ENCODE results near the gene RPL9. TPM values are rescaled to one million over a fixed set of nuclear protein-coding genes. Genes with fewer than 3 reads are reported as not detected.
"Not testable (repeated sequence)": the region's sequence is repeated elsewhere in the genome, so short reads cannot be mapped to it uniquely, and the experiment has no call there.

The RPL9 gene
- total RNA-seq, 1 experiment from 2014 or later: 1,643 TPM

- no peak for DNase-seq (ENCODE audit: low read depth)
These were observed 8.0 kb upstream of the RPL9 start for GRCh38 chr4:39466747-39467146.

GRCh38 chr4:39464886-39465501 lies 6.3 kb upstream of the RPL9 start:
- peak; percentile 73 for DNase-seq (ENCODE audit: low read depth)

- not testable (repeated sequence) for DNase-seq (ENCODE audit: low read depth)
These were observed 589 bp downstream of the RPL9 start for GRCh38 chr4:39458161-39458504.

- no peak for DNase-seq (ENCODE audit: low read depth)
These were observed 1.6 kb downstream of the RPL9 start for GRCh38 chr4:39456946-39457763.

- no peak for DNase-seq (ENCODE audit: low read depth)
These were observed 3.2 kb downstream of the RPL9 start for GRCh38 chr4:39455486-39455885.

- no peak for DNase-seq (ENCODE audit: low read depth)
These were observed 5.0 kb downstream of the RPL9 start for GRCh38 chr4:39453738-39454137.

GRCh38 chr4:39452860-39453587 lies 5.7 kb downstream of the RPL9 start:
- DNase-seq (ENCODE audit: low read depth): no peak

- no peak for DNase-seq (ENCODE audit: low read depth)
These were observed 6.4 kb downstream of the RPL9 start for GRCh38 chr4:39452153-39452859.

GRCh38 chr4:39451423-39452023 lies 7.2 kb downstream of the RPL9 start:
- no peak for DNase-seq (ENCODE audit: low read depth)

- DNase-seq (ENCODE audit: low read depth): no peak
These were observed 8.1 kb downstream of the RPL9 start for GRCh38 chr4:39450618-39451017.

- no peak for DNase-seq (ENCODE audit: low read depth)
These were observed 11.7 kb downstream of the RPL9 start for GRCh38 chr4:39446842-39447573.

- DNase-seq (ENCODE audit: low read depth): no peak
These were observed 12.3 kb downstream of the RPL9 start for GRCh38 chr4:39446483-39446841.

GRCh38 chr4:39442998-39443397 lies 15.7 kb downstream of the RPL9 start:
- DNase-seq (ENCODE audit: low read depth): no peak

GRCh38 chr4:39441593-39441992 lies 17.1 kb downstream of the RPL9 start:
- no peak for DNase-seq (ENCODE audit: low read depth)

- DNase-seq (ENCODE audit: low read depth): no peak
These were observed 22.8 kb downstream of the RPL9 start for GRCh38 chr4:39435659-39436563.

GRCh38 chr4:39433878-39434492 lies 24.7 kb downstream of the RPL9 start:
- DNase-seq (ENCODE audit: low read depth): no peak

- no peak for DNase-seq (ENCODE audit: low read depth)
These were observed 29.0 kb downstream of the RPL9 start for GRCh38 chr4:39429476-39430334.

- DNase-seq (ENCODE audit: low read depth): no peak
These were observed 31.1 kb downstream of the RPL9 start for GRCh38 chr4:39427520-39428114.
